GM20000 (cell line): ENCODE data around the gene SLC24A4.

ENCODE experiments used
- DNase-seq: peaks from one replicate; pipeline ENCODE4 v3.0.0; 2012; ENCODE audit warnings: low spot score
- TF ChIP-seq, protein P1 (sequence below): IDR thresholded peaks from 2 replicates; pipeline ENCODE4 v1.5.1; 2012; ENCODE audit warnings: mild to moderate bottlenecking, control low read depth; ENCODE audit errors: extremely low read depth, missing control alignments

SLC24A4 gene

GRCh38 chr14:92494512-92494911 is 171.5 kb downstream of the SLC24A4 start:
- TF ChIP-seq, protein P1, sequence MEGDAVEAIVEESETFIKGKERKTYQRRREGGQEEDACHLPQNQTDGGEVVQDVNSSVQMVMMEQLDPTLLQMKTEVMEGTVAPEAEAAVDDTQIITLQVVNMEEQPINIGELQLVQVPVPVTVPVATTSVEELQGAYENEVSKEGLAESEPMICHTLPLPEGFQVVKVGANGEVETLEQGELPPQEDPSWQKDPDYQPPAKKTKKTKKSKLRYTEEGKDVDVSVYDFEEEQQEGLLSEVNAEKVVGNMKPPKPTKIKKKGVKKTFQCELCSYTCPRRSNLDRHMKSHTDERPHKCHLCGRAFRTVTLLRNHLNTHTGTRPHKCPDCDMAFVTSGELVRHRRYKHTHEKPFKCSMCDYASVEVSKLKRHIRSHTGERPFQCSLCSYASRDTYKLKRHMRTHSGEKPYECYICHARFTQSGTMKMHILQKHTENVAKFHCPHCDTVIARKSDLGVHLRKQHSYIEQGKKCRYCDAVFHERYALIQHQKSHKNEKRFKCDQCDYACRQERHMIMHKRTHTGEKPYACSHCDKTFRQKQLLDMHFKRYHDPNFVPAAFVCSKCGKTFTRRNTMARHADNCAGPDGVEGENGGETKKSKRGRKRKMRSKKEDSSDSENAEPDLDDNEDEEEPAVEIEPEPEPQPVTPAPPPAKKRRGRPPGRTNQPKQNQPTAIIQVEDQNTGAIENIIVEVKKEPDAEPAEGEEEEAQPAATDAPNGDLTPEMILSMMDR, result no peak
- no peak for DNase-seq

- no peak for DNase-seq
- TF ChIP-seq, protein P1, result no peak
Measured at GRCh38 chr14:92495027-92495426, 172.1 kb downstream of the SLC24A4 start.

GRCh38 chr14:92496191-92496857 is 173.4 kb downstream of the SLC24A4 start:
- DNase-seq, result no peak
- TF ChIP-seq, protein P1, result no peak

- TF ChIP-seq, protein P1, result no peak
- DNase-seq, result no peak
Measured at GRCh38 chr14:92497391-92497790, 174.4 kb downstream of the SLC24A4 start.

- DNase-seq, result no peak
- TF ChIP-seq, protein P1, result no peak
Measured at GRCh38 chr14:92499234-92499633, 176.3 kb downstream of the SLC24A4 start.

DNA sequence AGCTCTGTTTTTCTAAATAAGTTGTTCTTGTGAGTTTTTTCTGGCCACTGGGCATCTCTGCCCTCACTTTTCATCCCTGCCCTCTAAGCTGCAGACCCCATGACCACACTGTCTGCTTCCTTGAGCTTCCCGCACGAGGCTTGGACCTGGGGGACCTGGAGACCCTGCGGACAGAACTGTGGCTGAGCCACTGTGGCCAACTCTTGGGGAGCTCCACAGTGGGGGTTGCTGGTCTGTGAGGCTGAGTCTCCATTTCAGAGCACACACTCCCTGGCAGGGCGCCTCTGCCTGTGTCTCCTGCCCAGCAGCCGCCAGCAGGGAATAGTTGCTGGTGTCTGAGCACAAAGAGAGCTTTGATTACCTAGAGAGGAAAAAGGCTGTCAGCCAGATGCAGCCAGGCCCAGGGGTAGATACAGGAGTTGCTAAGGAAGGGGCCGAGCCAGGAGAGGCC is 177.6 kb downstream of the SLC24A4 start:
- no peak for DNase-seq
- TF ChIP-seq, protein P1, result no peak

DNA sequence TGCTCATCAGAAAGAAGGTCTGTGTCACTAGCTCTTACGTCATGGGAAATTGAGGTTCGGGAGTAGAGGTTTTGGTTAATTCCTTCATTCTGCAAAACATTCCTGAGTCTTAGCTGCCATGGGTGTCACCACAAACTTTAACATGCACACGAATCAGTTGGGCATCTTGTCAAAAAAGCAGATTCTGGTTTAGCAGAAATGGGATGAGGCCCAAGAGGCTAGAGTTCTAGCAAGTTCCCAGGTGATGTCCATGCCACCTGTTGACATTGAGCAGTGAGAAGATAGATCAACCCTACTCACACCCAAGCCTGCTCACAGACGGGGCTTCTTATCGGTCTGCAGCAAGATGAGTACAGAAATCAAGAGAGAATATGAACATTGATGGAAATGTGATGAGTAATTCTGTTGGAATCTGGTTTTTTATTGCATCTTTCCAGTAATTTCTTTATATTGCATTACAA is 179.0 kb downstream of the SLC24A4 start:
- DNase-seq, result no peak

More for the DNA sequence above, 179.0 kb downstream of the SLC24A4 start:
- TF ChIP-seq, protein P1, result no peak
